Prostate gland (tissue), 2 donors: ENCODE data around the gene AIFM1.

Experiments
- CTCF ChIP-seq, 4 experiments: fragments of 200-600 bp in 2 of 4; fragments of 450-650 bp in 2 of 4; sonication (generic) in 2 of 4; IDR thresholded peaks; 1 replicate in 3 of 4; 2 replicates in 1 of 4; pipeline ENCODE4 v1.5.1; 2016 to 2019; ENCODE audit warnings: antibody characterized with exemption in 4 of 4, mild to moderate bottlenecking in 2 of 4, moderate library complexity in 2 of 4
- POLR2A ChIP-seq: fragments of 450-650 bp; IDR thresholded peaks from one replicate; pipeline ENCODE4 v1.6.1; 2016; ENCODE audit warnings: antibody characterized with exemption, mild to moderate bottlenecking
- POLR2AphosphoS5 ChIP-seq: sonication (generic); formaldehyde crosslinking; IDR thresholded peaks from one replicate; pipeline ENCODE4 v1.6.1; 2017; ENCODE audit warnings: antibody characterized with exemption

- TF ChIP-seq CTCF (IDR thresholded peaks at IDR 0.05) (no peak), POLR2A (peak; percentile 35), POLR2AphosphoS5 (no peak)
Measured at GRCh38 chrX:130110379-130111219, 55.0 kb downstream of the AIFM1 start, which contains the start of gene ELF4.
